ENCODE data around the gene DEPDC1B.

The DEPDC1B gene

GRCh38 chr5:60718166-60718892 lies 18.4 kb upstream of the DEPDC1B start (continued):
- peak; percentile 92 for TF ChIP-seq ZNF518A (tag by site-specific recombination; conservative IDR thresholded peaks at IDR 0.05; ENCODE audit: low read depth)
- TF ChIP-seq ZNF639 (tag by site-specific recombination; IDR thresholded peaks at IDR 0.05) = peak; percentile 58; the same call in 1 of the 2 replicates
- TF ChIP-seq ZBTB21 (tag by site-specific recombination; IDR thresholded peaks at IDR 0.05) = peak; percentile 52; the same call in 1 of the 2 replicates
- peak; percentile 65; the same call in 1 of the 2 replicates for TF ChIP-seq ZNF560 (tag by site-specific recombination; IDR thresholded peaks at IDR 0.05; ENCODE audit: borderline replicate concordance)
- no peak for TF ChIP-seq ZNF677 (tag by site-specific recombination; IDR thresholded peaks at IDR 0.05)
- no peak for TF ChIP-seq ZNF621 (tag by site-specific recombination; IDR thresholded peaks at IDR 0.05)
- no peak for TF ChIP-seq ZNF837 (tag by site-specific recombination; IDR thresholded peaks at IDR 0.05)
- peak; percentile 70; the same call in 1 of the 2 replicates for TF ChIP-seq ZNF140 (tag by site-specific recombination; IDR thresholded peaks at IDR 0.05)
- 0 out of 2 replicates have a peak, but pooled peaks have one; percentile 30 for TF ChIP-seq ZNF580 (tag by site-specific recombination; IDR thresholded peaks at IDR 0.05)
- TF ChIP-seq ZNF426 (tag by site-specific recombination; IDR thresholded peaks at IDR 0.05) = peak; percentile 74
- peak; percentile 84; the same call in 1 of the 2 replicates for TF ChIP-seq ZNF394 (tag by site-specific recombination; IDR thresholded peaks at IDR 0.05; ENCODE audit: borderline replicate concordance)
- TF ChIP-seq ZNF747 (tag by site-specific recombination; IDR thresholded peaks at IDR 0.05) = no peak
- TF ChIP-seq ZNF670 (tag by site-specific recombination; IDR thresholded peaks at IDR 0.05; ENCODE audit: low read depth) = no peak
- no peak for TF ChIP-seq ZNF221 (tag by site-specific recombination; IDR thresholded peaks at IDR 0.05; ENCODE audit: borderline replicate concordance)
- peak; percentile 79 for TF ChIP-seq ZNF555 (tag by site-specific recombination; conservative IDR thresholded peaks at IDR 0.05)
- TF ChIP-seq HIC1 (tag by site-specific recombination; IDR thresholded peaks at IDR 0.05) = no peak
- TF ChIP-seq ZNF623 (tag by site-specific recombination; IDR thresholded peaks at IDR 0.05) = peak; percentile 77
- TF ChIP-seq AEBP2 (tag by site-specific recombination; IDR thresholded peaks at IDR 0.05; ENCODE audit: borderline replicate concordance) = peak; percentile 89; the same call in 1 of the 2 replicates
- TF ChIP-seq ZNF530 (tag by site-specific recombination; IDR thresholded peaks at IDR 0.05; ENCODE audit: low read depth) = 0 out of 2 replicates have a peak, but pooled peaks have one; percentile 35
- TF ChIP-seq ZXDB (tag by site-specific recombination; IDR thresholded peaks at IDR 0.05) = peak; percentile 67; the same call in 1 of the 2 replicates
- no peak for TF ChIP-seq BCL6B (tag by site-specific recombination; IDR thresholded peaks at IDR 0.05)
- peak; percentile 83 for TF ChIP-seq REST (tag by site-specific recombination; IDR thresholded peaks at IDR 0.05)
